C4-2B (cell line): ENCODE results near the gene LEMD2.

Experiments used
- CTCF ChIP-seq: fragments of 450-650 bp; conservative IDR thresholded peaks from 2 replicates; pipeline ENCODE4 v1.5.1; 2017; ENCODE audit warnings: mild to moderate bottlenecking
- ZFX ChIP-seq: fragments of 450-650 bp; IDR thresholded peaks from 2 replicates; pipeline ENCODE4 v1.6.1; 2017

GRCh38 chr6:33790910-33791309, 2.0 kb upstream of the LEMD2 start:
- TF ChIP-seq CTCF (no peak), ZFX (no peak)
